Right forelimb (tissue), 1 donor: ENCODE data around the gene SH3RF3.
A peak's percentile ranks its signal among the peaks of the same experiment; 100 is the strongest.

Source experiments
- DNase-seq: peaks from one replicate; pipeline ENCODE4 v3.0.0-alpha.2; 2018

Gene SH3RF3

GRCh38 chr2:109442715-109443319 is 313.8 kb downstream of the SH3RF3 start:
- no peak for DNase-seq

GRCh38 chr2:109444916-109445315 is 315.9 kb downstream of the SH3RF3 start:
- DNase-seq = no peak

- DNase-seq = no peak
Measured at GRCh38 chr2:109446278-109447131, 317.5 kb downstream of the SH3RF3 start.

- no peak for DNase-seq
Measured at GRCh38 chr2:109447251-109447661, 318.3 kb downstream of the SH3RF3 start.

- DNase-seq = no peak
Measured at GRCh38 chr2:109447776-109448175, 318.8 kb downstream of the SH3RF3 start.

GRCh38 chr2:109448207-109448606 is 319.2 kb downstream of the SH3RF3 start:
- no peak for DNase-seq

GRCh38 chr2:109448946-109449788 is 320.2 kb downstream of the SH3RF3 start:
- peak; percentile 46 for DNase-seq

- peak; percentile 42 for DNase-seq
Measured at GRCh38 chr2:109450574-109451273, 321.7 kb downstream of the SH3RF3 start.

- DNase-seq = no peak
Measured at GRCh38 chr2:109451671-109452070, 322.7 kb downstream of the SH3RF3 start.

- DNase-seq = peak; percentile 35
Measured at GRCh38 chr2:109452318-109453305, 323.6 kb downstream of the SH3RF3 start.

- DNase-seq = no peak
Measured at GRCh38 chr2:109453371-109453995, 324.5 kb downstream of the SH3RF3 start.

- no peak for DNase-seq
Measured at GRCh38 chr2:109454304-109454703, 325.3 kb downstream of the SH3RF3 start.

- DNase-seq = peak; percentile 24
Measured at GRCh38 chr2:109454765-109455394, 325.9 kb downstream of the SH3RF3 start.

- DNase-seq = no peak
Measured at GRCh38 chr2:109455731-109456691, 327.0 kb downstream of the SH3RF3 start.

- no peak for DNase-seq
Measured at GRCh38 chr2:109456776-109457175, 327.8 kb downstream of the SH3RF3 start.

GRCh38 chr2:109457366-109457765 is 328.4 kb downstream of the SH3RF3 start:
- no peak for DNase-seq

- peak; percentile 44 for DNase-seq
Measured at GRCh38 chr2:109457794-109458193, 328.8 kb downstream of the SH3RF3 start.

- DNase-seq = no peak
Measured at GRCh38 chr2:109458512-109458911, 329.5 kb downstream of the SH3RF3 start.

- peak; percentile 22 for DNase-seq
Measured at GRCh38 chr2:109459485-109459884, 330.5 kb downstream of the SH3RF3 start.
